Sigmoid colon (tissue), 4 donors: ENCODE results near the gene EIF4A3.

Experiments
- POLR2AphosphoS5 ChIP-seq, 4 donors: sonication (generic); formaldehyde crosslinking; IDR thresholded peaks; one replicate each; pipeline ENCODE4 v1.6.1; 2017; ENCODE audit warnings: antibody characterized with exemption in 4 of 4
- TF ChIP-seq, protein P1 (sequence below), 4 experiments: fragments of 450-650 bp in 3 of 4; fragments of 200-600 bp in 1 of 4; IDR thresholded peaks; one replicate each; pipeline ENCODE4 v1.5.1; 2016 to 2019; ENCODE audit warnings: antibody characterized with exemption in 4 of 4, mild to moderate bottlenecking in 3 of 4, moderate library complexity in 2 of 4

DNA sequence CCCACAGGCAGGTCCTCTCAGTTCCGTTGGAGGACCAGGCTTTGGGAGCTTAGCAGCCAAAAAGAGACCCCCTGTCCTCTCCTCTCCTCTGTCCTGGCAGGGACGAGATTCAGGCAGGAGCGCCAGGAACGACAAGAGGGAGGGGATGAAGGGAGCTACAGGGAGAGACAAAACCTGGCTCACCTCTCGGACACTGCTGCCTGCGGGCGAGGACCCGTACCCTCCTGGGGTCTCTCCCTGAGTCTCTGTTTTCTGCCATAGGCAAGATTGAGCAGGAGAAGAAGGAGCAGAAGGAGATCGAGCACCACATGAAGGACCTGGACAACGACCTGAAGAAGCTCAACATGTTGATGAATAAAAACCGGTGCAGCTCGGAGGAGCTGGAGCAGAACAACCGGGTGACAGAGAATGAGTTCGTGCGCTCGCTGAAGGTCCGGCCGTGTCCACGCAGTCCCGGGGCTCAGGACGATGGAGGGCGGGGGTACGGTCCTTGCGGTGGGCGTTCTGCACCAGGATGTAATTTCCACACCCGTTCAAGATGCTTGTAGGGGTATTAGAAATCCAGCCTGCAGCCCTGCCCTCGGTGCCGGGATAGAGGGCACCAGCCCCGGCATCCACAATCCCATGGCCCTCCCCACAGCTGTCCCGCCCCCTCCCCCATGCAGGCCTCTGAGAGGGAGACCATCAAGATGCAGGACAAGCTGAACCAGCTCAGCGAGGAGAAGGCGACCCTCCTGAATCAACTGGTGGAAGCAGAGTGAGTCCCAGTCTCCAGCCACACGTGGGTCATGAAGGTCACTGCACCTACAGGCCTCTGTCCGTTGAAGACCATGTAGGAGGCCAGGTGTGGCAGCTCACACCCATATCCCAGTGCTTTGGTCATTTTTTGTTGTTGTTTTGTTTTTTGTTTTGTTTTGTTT lies 59.3 kb downstream of the EIF4A3 start:
- TF ChIP-seq, protein P1, sequence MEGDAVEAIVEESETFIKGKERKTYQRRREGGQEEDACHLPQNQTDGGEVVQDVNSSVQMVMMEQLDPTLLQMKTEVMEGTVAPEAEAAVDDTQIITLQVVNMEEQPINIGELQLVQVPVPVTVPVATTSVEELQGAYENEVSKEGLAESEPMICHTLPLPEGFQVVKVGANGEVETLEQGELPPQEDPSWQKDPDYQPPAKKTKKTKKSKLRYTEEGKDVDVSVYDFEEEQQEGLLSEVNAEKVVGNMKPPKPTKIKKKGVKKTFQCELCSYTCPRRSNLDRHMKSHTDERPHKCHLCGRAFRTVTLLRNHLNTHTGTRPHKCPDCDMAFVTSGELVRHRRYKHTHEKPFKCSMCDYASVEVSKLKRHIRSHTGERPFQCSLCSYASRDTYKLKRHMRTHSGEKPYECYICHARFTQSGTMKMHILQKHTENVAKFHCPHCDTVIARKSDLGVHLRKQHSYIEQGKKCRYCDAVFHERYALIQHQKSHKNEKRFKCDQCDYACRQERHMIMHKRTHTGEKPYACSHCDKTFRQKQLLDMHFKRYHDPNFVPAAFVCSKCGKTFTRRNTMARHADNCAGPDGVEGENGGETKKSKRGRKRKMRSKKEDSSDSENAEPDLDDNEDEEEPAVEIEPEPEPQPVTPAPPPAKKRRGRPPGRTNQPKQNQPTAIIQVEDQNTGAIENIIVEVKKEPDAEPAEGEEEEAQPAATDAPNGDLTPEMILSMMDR (IDR thresholded peaks at IDR 0.05): no peak
- TF ChIP-seq POLR2AphosphoS5 (IDR thresholded peaks at IDR 0.05): no peak
